HCT116 (cell line): ENCODE results near the gene RMRP. TPM values are rescaled to one million over a fixed set of nuclear protein-coding genes. Genes with fewer than 3 reads are reported as not detected.
"Not testable (repeated sequence)": the region's sequence is repeated elsewhere in the genome, so short reads cannot be mapped to it uniquely, and the experiment has no call there.

Source experiments
- ATAC-seq: fragments of 200-7000 bp; cut with Tn5 transposase; 2 replicates; pipeline ENCODE4 v1.9.1; 2020; ENCODE audit warnings: mild to moderate bottlenecking, moderate library complexity
- BruUV-seq: library from RNA; stranded (reverse); fragments of 400-500 nt; replicated peaks from 2 replicates; lab custom pipeline; 2021; lab: Mats Ljungman, UMichigan
- CTCF ChIA-PET: fragments of 300-600 bp; sonication (Branson Sonifier 250); formaldehyde crosslinking; loops from one replicate; lab custom pipeline; 2021; ENCODE audit warnings: antibody characterized with exemption; lab: Charles Lee
- POLR2A ChIA-PET: fragments of 300-600, 350-600 bp; sonication (Branson Sonifier 250); formaldehyde crosslinking; loops from one replicate; lab custom pipeline; 2021; ENCODE audit warnings: antibody characterized with exemption; lab: Charles Lee
- RAD21 ChIA-PET, 2 experiments: fragments of 300-600 bp; sonication (Branson Sonifier 250); formaldehyde crosslinking; loops; one replicate each; lab custom pipeline; 2023; ENCODE audit warnings: low total read pairs in 2 of 2; ENCODE audit not compliant: uncharacterized antibody in 2 of 2, unreplicated experiment in 2 of 2, low non-redundant PET in 1 of 2; lab: Charles Lee
- DNase-seq: peaks from one replicate; pipeline ENCODE4 v3.0.0-alpha.2; 2010; ENCODE audit warnings: low read depth, low spot score
- H2AFZ ChIP-seq: fragments of 200-600 bp; shearing (Covaris generic), sonication (generic); 2 replicates; pipeline ENCODE4 v1.6.1; 2017; ENCODE audit warnings: low read depth, mixed run types, mixed read lengths, antibody characterized with exemption, low read length; ENCODE audit not compliant: poor library complexity, severe bottlenecking
- H3K27ac ChIP-seq: 2 replicates; pipeline ENCODE4 v1.5.1; 2012; ENCODE audit warnings: low read depth, low read length
- H3K27me3 ChIP-seq: fragments of 200-600 bp; sonication (generic); 2 replicates; pipeline ENCODE4 v1.6.1; 2016; ENCODE audit warnings: mixed run types, low read length, mixed read lengths; ENCODE audit not compliant: insufficient read depth
- H3K36me3 ChIP-seq, 2 experiments: fragments of 200-500 bp in 1 of 2; fragments of 200-600 bp in 1 of 2; sonication (Bioruptor generic) in 1 of 2; sonication (generic) in 1 of 2; 2 replicates each; pipeline versions ENCODE4 v1.5.1 to v1.6.1; 2014 to 2016; ENCODE audit warnings: low read length in 2 of 2, inconsistent platforms in 1 of 2, mixed read lengths in 1 of 2, mixed run types in 1 of 2; ENCODE audit not compliant: insufficient read depth in 2 of 2, control insufficient read depth in 1 of 2
- H3K4me1 ChIP-seq, 2 experiments: fragments of 200-600 bp in 1 of 2; sonication (generic) in 1 of 2; 2 replicates each; pipeline versions ENCODE4 v1.5.1 to v1.6.1; 2012 to 2017; ENCODE audit warnings: low read length in 2 of 2, inconsistent platforms in 1 of 2, mild to moderate bottlenecking in 1 of 2, mixed read lengths in 1 of 2, mixed run types in 1 of 2, moderate library complexity in 1 of 2; ENCODE audit not compliant: insufficient read depth in 2 of 2, control insufficient read depth in 1 of 2
- H3K4me2 ChIP-seq: fragments of 200-600 bp; sonication (generic); 2 replicates; pipeline ENCODE4 v1.6.1; 2017; ENCODE audit warnings: mixed run types, low read length, mixed read lengths
- H3K4me3 ChIP-seq, 2 experiments: fragments of 200-600 bp in 1 of 2; sonication (generic) in 1 of 2; replicated peaks in 1 of 2; 2 replicates each; pipeline ENCODE4 v1.5.1; 2011 to 2016; ENCODE audit warnings: low read length in 2 of 2, control low read depth in 1 of 2, low read depth in 1 of 2, mild to moderate bottlenecking in 1 of 2, mixed read lengths in 1 of 2, mixed run types in 1 of 2
- H3K79me2 ChIP-seq: fragments of 200-600 bp; sonication (generic); 2 replicates; pipeline ENCODE4 v1.6.1; 2017; ENCODE audit warnings: mild to moderate bottlenecking, mixed run types, low read length, moderate library complexity, mixed read lengths; ENCODE audit not compliant: insufficient read depth
- H3K9ac ChIP-seq: fragments of 200-600 bp; sonication (generic); 2 replicates; pipeline ENCODE4 v1.6.1; 2016; ENCODE audit warnings: low read length, mixed read lengths
- H3K9me2 ChIP-seq: fragments of 200-600 bp; sonication (generic), shearing (Covaris generic); 2 replicates; pipeline ENCODE4 v1.6.1; 2017; ENCODE audit warnings: mixed run types, mild to moderate bottlenecking, moderate library complexity; ENCODE audit not compliant: insufficient read depth
- H3K9me3 ChIP-seq, 2 experiments: fragments of 200-500 bp in 1 of 2; fragments of 200-600 bp in 1 of 2; sonication (Bioruptor generic) in 1 of 2; sonication (generic) in 1 of 2; 2 replicates each; pipeline ENCODE4 v1.6.1; 2014 to 2017; ENCODE audit warnings: low read length in 2 of 2, mixed read lengths in 2 of 2, inconsistent platforms in 1 of 2, low read depth in 1 of 2, mild to moderate bottlenecking in 1 of 2, mixed run types in 1 of 2, moderate library complexity in 1 of 2; ENCODE audit not compliant: control insufficient read depth in 1 of 2, insufficient read depth in 1 of 2
- H4K20me1 ChIP-seq: fragments of 200-600 bp; sonication (generic), shearing (Covaris generic); 2 replicates; pipeline ENCODE4 v1.6.1; 2017; ENCODE audit warnings: mixed run types, mild to moderate bottlenecking, moderate library complexity; ENCODE audit not compliant: insufficient read depth
- CEBPB ChIP-seq: IDR thresholded peaks from 2 replicates; pipeline ENCODE4 v1.6.1; 2012; ENCODE audit warnings: low read depth
- CTCF ChIP-seq, 3 experiments: fragments of 200-600 bp in 1 of 3; sonication (generic) in 1 of 3; IDR thresholded peaks in 2 of 3; conservative IDR thresholded peaks in 1 of 3; 2 replicates each; pipeline ENCODE4 v1.5.1; 2012 to 2017; ENCODE audit warnings: low read depth in 2 of 3, low read length in 2 of 3, antibody characterized with exemption in 1 of 3, borderline replicate concordance in 1 of 3, control low read depth in 1 of 3, mild to moderate bottlenecking in 1 of 3, mixed read lengths in 1 of 3, mixed run types in 1 of 3, moderate library complexity in 1 of 3; ENCODE audit not compliant: insufficient read depth in 1 of 3
- ELF1 ChIP-seq: IDR thresholded peaks from 2 replicates; pipeline ENCODE4 v1.6.1; 2012; ENCODE audit warnings: low read depth, borderline replicate concordance
- EZH2phosphoT487 ChIP-seq: fragments of 200-600 bp; IDR thresholded peaks from 2 replicates; pipeline ENCODE4 v1.6.1; 2018; ENCODE audit warnings: antibody characterized with exemption, borderline replicate concordance
- FOSL1 ChIP-seq: IDR thresholded peaks from 2 replicates; pipeline ENCODE4 v1.6.1; 2012; ENCODE audit warnings: low read depth
- JUND ChIP-seq: IDR thresholded peaks from 2 replicates; pipeline ENCODE4 v1.6.1; 2012
- SIN3A ChIP-seq: IDR thresholded peaks from 2 replicates; pipeline ENCODE4 v1.6.1; 2012; ENCODE audit warnings: low read depth
- TCF7L2 ChIP-seq: IDR thresholded peaks from 2 replicates; pipeline ENCODE4 v1.7.0; 2011; ENCODE audit warnings: borderline replicate concordance, inconsistent platforms; ENCODE audit not compliant: insufficient read depth, insufficient read length; ENCODE audit errors: extremely low read depth
- ZFX ChIP-seq: fragments of 450-650 bp; IDR thresholded peaks from 2 replicates; pipeline ENCODE4 v1.6.1; 2017
- ZNF274 ChIP-seq: fragments of 200-500 bp; sonication (Bioruptor generic); IDR thresholded peaks from 2 replicates; pipeline ENCODE4 v1.6.1; 2014; ENCODE audit warnings: mild to moderate bottlenecking, low read depth, low read length, inconsistent platforms
- intact Hi-C: fragments of 100-400 bp; cut with micrococcal nuclease; formaldehyde crosslinking; loops from 2 replicates; pipeline ENCODE4 v1.10.0; 2022
- total RNA-seq: library from RNA; stranded (reverse); gene quantifications from one replicate; pipeline ENCODE4 v1.2.1, GENCODE V29; 2021; ENCODE audit not compliant: unreplicated experiment

Gene RMRP
- total RNA-seq, 1 experiment from 2014 or later: 30,969 TPM

DNA sequence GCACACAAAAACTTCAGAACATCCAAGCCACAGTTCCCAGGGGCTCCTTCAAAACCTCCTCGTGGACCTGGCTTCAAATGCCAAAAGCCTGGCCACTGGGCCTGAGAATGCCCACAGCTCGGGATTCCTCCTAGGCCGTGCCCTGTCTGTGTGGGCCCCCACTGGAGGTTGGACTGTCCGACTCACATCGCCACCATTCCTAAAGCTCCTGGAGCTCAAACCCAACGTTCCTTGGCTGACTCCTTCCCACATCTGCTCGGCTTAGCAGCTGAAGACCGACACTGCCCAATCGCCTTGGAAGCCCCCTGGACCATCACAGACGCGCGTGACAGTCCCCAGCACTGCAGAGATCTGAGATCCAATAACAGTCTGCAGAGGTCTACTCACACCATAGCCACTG is 14.8 kb downstream of the RMRP start:
- DNase-seq (no peak), ATAC-seq (no peak)
- H3K9ac ChIP-seq: no peak overlapping the region
- no peaks in the 10 kb centered on the region for H3K9me2 ChIP-seq
- H4K20me1 ChIP-seq: no peaks in the 10 kb centered on the region
- no TSS peak for BruUV-seq
- H3K9me3 ChIP-seq: no peaks in the 10 kb centered on the region
- POLR2A ChIA-PET: no interaction called here
- intact Hi-C loops: no loop called here
- no peak overlapping the region for H3K27ac ChIP-seq
- no peaks in the 10 kb centered on the region for H3K79me2 ChIP-seq
- no peaks in the 10 kb centered on the region for H3K27me3 ChIP-seq
- RAD21 ChIA-PET: no interaction called here
- no peak overlapping the region for H2AFZ ChIP-seq
- H3K4me2 ChIP-seq: no peak overlapping the region
- H3K4me3 ChIP-seq: no peak overlapping the region
- TF ChIP-seq ZNF274 (no peak), FOSL1 (no peak), SIN3A (no peak), ELF1 (no peak), JUND (no peak), CEBPB (no peak), EZH2phosphoT487 (no peak), ZFX (no peak), CTCF (IDR thresholded peaks at IDR 0.05 in 2 of 3, conservative IDR thresholded peaks at IDR 0.05 in 1 of 3; ENCODE audit: borderline replicate concordance in 1 of 3, insufficient read depth in 1 of 3, low read depth in 2 of 3, low read length in 2 of 3) (no peak), TCF7L2 (no peak)
- peaks cover 6 to 20% of the 10 kb centered on the region in 2 experiments; a peak in 3 of 4 replicates for H3K4me1 ChIP-seq
- no peaks in the 10 kb centered on the region for H3K36me3 ChIP-seq
- CTCF ChIA-PET: no interaction called here

- H3K9ac ChIP-seq, H3K27me3 ChIP-seq, ATAC-seq, H3K9me3 ChIP-seq, H3K4me2 ChIP-seq, H3K4me1 ChIP-seq, RAD21 ChIA-PET, H3K4me3 ChIP-seq, H3K36me3 ChIP-seq, H3K27ac ChIP-seq, H3K79me2 ChIP-seq, POLR2A ChIA-PET, CTCF ChIA-PET, H4K20me1 ChIP-seq, intact Hi-C loops, H2AFZ ChIP-seq, H3K9me2 ChIP-seq, BruUV-seq, DNase-seq: not testable (repeated sequence)
These were observed 16.3 kb downstream of the RMRP start for GRCh38 chr9:35641478-35641877.

DNA sequence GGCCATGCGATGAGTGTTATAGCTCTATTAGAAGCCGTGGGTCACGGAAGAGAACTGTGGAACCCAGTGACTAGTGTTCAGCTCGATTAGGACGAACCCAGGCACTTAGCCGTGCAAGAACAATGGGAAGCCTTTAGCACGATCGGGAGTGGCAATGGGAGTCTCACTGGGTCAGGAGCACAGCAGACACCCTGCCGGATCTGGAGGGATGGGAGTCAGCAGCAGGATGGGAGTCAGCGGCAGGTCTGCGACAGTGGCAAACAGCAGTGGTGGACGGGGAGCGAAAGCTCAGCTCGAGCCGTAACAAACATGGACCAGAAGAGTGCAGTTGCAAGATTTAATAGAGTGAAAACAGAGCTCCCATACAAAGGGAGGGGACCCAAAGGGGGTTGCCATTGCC is 17.4 kb downstream of the RMRP start:
- H3K9me3 ChIP-seq, H3K27ac ChIP-seq, H2AFZ ChIP-seq, H3K27me3 ChIP-seq, H4K20me1 ChIP-seq, ATAC-seq, BruUV-seq, H3K4me2 ChIP-seq, H3K4me1 ChIP-seq, H3K36me3 ChIP-seq, H3K4me3 ChIP-seq, H3K9ac ChIP-seq, RAD21 ChIA-PET, H3K9me2 ChIP-seq, H3K79me2 ChIP-seq, intact Hi-C loops, POLR2A ChIA-PET, DNase-seq: not testable (repeated sequence)
- CTCF ChIA-PET: interaction anchor here (1.4 kb wide), 1 partner anchor 29 kb away, joined by 4 read pairs; no protein-coding TSS in a partner anchor
